Skeletal muscle satellite cell (primary cell): ENCODE results near the gene LGR6.

Experiments
- H3K27me3 ChIP-seq: 2 replicates; pipeline ENCODE4 v1.7.0; 2013; ENCODE audit warnings: low read length; ENCODE audit not compliant: control insufficient read depth, insufficient read depth
- H3K36me3 ChIP-seq: 2 replicates; pipeline ENCODE4 v1.7.0; 2013; ENCODE audit warnings: mild to moderate bottlenecking, control low read depth, low read length; ENCODE audit not compliant: insufficient read depth
- H3K4me1 ChIP-seq: 2 replicates; pipeline ENCODE4 v1.7.0; 2013; ENCODE audit warnings: low read length; ENCODE audit not compliant: control insufficient read depth, insufficient read depth
- H3K4me2 ChIP-seq: 2 replicates; pipeline ENCODE4 v1.7.0; 2013; ENCODE audit warnings: mild to moderate bottlenecking, low read length
- H3K4me3 ChIP-seq: 2 replicates; pipeline ENCODE4 v1.7.0; 2013; ENCODE audit warnings: low read length
- H3K9ac ChIP-seq: 2 replicates; pipeline ENCODE4 v1.7.0; 2013; ENCODE audit warnings: mild to moderate bottlenecking, low read depth, low read length, moderate library complexity
- H3K9me3 ChIP-seq: replicated peaks from 2 replicates; pipeline ENCODE4 v1.7.0; 2013; ENCODE audit warnings: mild to moderate bottlenecking, control low read depth, low read length

The LGR6 gene

GRCh38 chr1:202272103-202272845, 78.7 kb downstream of the LGR6 start:
- peaks cover 42% of the 10 kb centered on the region for H3K27me3 ChIP-seq
- no peak overlapping the region for H3K4me3 ChIP-seq
- no peaks in the 10 kb centered on the region for H3K36me3 ChIP-seq
- no peaks in the 10 kb centered on the region for H3K9me3 ChIP-seq
- no peak overlapping the region for H3K9ac ChIP-seq
- H3K4me2 ChIP-seq: no peak overlapping the region
- no peaks in the 10 kb centered on the region for H3K4me1 ChIP-seq

GRCh38 chr1:202274611-202275010, 81.0 kb downstream of the LGR6 start:
- peaks cover 20% of the 10 kb centered on the region for H3K27me3 ChIP-seq
- H3K4me3 ChIP-seq: no peak overlapping the region
- H3K9ac ChIP-seq: no peak overlapping the region
- H3K9me3 ChIP-seq: no peaks in the 10 kb centered on the region
- H3K36me3 ChIP-seq: no peaks in the 10 kb centered on the region
- H3K4me2 ChIP-seq: no peak overlapping the region
- peaks cover 5% of the 10 kb centered on the region for H3K4me1 ChIP-seq

GRCh38 chr1:202275061-202275770, 81.6 kb downstream of the LGR6 start:
- H3K36me3 ChIP-seq: no peaks in the 10 kb centered on the region
- no peak overlapping the region for H3K4me2 ChIP-seq
- H3K4me1 ChIP-seq: peaks cover 11% of the 10 kb centered on the region
- H3K4me3 ChIP-seq: no peak overlapping the region
- H3K9me3 ChIP-seq: no peaks in the 10 kb centered on the region
- H3K27me3 ChIP-seq: peaks cover 15% of the 10 kb centered on the region
- no peak overlapping the region for H3K9ac ChIP-seq

GRCh38 chr1:202276081-202276715, 82.6 kb downstream of the LGR6 start:
- H3K36me3 ChIP-seq: no peaks in the 10 kb centered on the region
- H3K27me3 ChIP-seq: peaks cover 6% of the 10 kb centered on the region
- H3K4me1 ChIP-seq: peaks cover 21% of the 10 kb centered on the region
- no peak overlapping the region for H3K4me2 ChIP-seq
- H3K9ac ChIP-seq: no peak overlapping the region
- H3K9me3 ChIP-seq: no peaks in the 10 kb centered on the region
- no peak overlapping the region for H3K4me3 ChIP-seq

GRCh38 chr1:202276920-202277319, 83.3 kb downstream of the LGR6 start:
- Histone ChIP-seq H3K4me2 (no peak overlapping the region), H3K9ac (no peak overlapping the region), H3K27me3 (peaks cover under 1% of the 10 kb centered on the region), H3K4me3 (no peak overlapping the region), H3K36me3 (no peaks in the 10 kb centered on the region), H3K9me3 (no peaks in the 10 kb centered on the region), H3K4me1 (peaks cover 28% of the 10 kb centered on the region)

- Histone ChIP-seq H3K9ac (no peak overlapping the region), H3K36me3 (no peaks in the 10 kb centered on the region), H3K27me3 (no peaks in the 10 kb centered on the region), H3K4me2 (no peak overlapping the region), H3K4me3 (no peak overlapping the region), H3K9me3 (no peaks in the 10 kb centered on the region), H3K4me1 (peaks cover 46% of the 10 kb centered on the region)
These were observed 85.2 kb downstream of the LGR6 start for GRCh38 chr1:202278751-202279150.

GRCh38 chr1:202279806-202280205, 86.2 kb downstream of the LGR6 start:
- Histone ChIP-seq H3K36me3 (no peaks in the 10 kb centered on the region), H3K27me3 (no peaks in the 10 kb centered on the region), H3K9ac (no peak overlapping the region)

GRCh38 chr1:202280595-202280994, 87.0 kb downstream of the LGR6 start:
- Histone ChIP-seq H3K4me1 (peaks cover 55% of the 10 kb centered on the region), H3K27me3 (no peaks in the 10 kb centered on the region), H3K9ac (peak overlapping the region; percentile 5), H3K9me3 (no peaks in the 10 kb centered on the region), H3K4me3 (no peak overlapping the region), H3K4me2 (peak overlapping the region; percentile 15), H3K36me3 (no peaks in the 10 kb centered on the region)

More at GRCh38 chr1:202279806-202280205, 86.2 kb downstream of the LGR6 start:
- H3K4me3 ChIP-seq: no peak overlapping the region
- H3K4me2 ChIP-seq: no peak overlapping the region
- no peaks in the 10 kb centered on the region for H3K9me3 ChIP-seq
- H3K4me1 ChIP-seq: peaks cover 55% of the 10 kb centered on the region

- H3K36me3 ChIP-seq: no peaks in the 10 kb centered on the region
- peak overlapping the region; percentile 13 for H3K9ac ChIP-seq
- peak overlapping the region; percentile 11 for H3K4me3 ChIP-seq
- H3K4me2 ChIP-seq: peak overlapping the region; percentile 15
- H3K4me1 ChIP-seq: peaks cover 62% of the 10 kb centered on the region
- no peaks in the 10 kb centered on the region for H3K9me3 ChIP-seq
- H3K27me3 ChIP-seq: no peaks in the 10 kb centered on the region
These were observed 87.9 kb downstream of the LGR6 start for GRCh38 chr1:202281316-202282024.

- Histone ChIP-seq H3K4me1 (peaks cover 66% of the 10 kb centered on the region), H3K9ac (peak overlapping the region; percentile 22)
These were observed 88.4 kb downstream of the LGR6 start for GRCh38 chr1:202282025-202282371.

GRCh38 chr1:202282596-202283283, 89.1 kb downstream of the LGR6 start:
- Histone ChIP-seq H3K27me3 (peaks cover 1% of the 10 kb centered on the region), H3K4me3 (no peak overlapping the region), H3K9ac (peak overlapping the region; percentile 22), H3K4me1 (peaks cover 66% of the 10 kb centered on the region), H3K4me2 (peak overlapping the region; percentile 29), H3K9me3 (no peaks in the 10 kb centered on the region), H3K36me3 (no peaks in the 10 kb centered on the region)

More at GRCh38 chr1:202282025-202282371, 88.4 kb downstream of the LGR6 start:
- H3K9me3 ChIP-seq: no peaks in the 10 kb centered on the region
- H3K27me3 ChIP-seq: no peaks in the 10 kb centered on the region
- H3K36me3 ChIP-seq: no peaks in the 10 kb centered on the region
- H3K4me3 ChIP-seq: no peak overlapping the region
- peak overlapping the region; percentile 29 for H3K4me2 ChIP-seq
